GM19099 (cell line): ENCODE measurements around the gene LBHD1.

Experiments
- POLR2A ChIP-seq: IDR thresholded peaks from 3 replicates; pipeline ENCODE4 v1.6.1; 2011; ENCODE audit warnings: low read depth; ENCODE audit not compliant: insufficient read length; ENCODE audit errors: extremely low read depth

The LBHD1 gene

DNA sequence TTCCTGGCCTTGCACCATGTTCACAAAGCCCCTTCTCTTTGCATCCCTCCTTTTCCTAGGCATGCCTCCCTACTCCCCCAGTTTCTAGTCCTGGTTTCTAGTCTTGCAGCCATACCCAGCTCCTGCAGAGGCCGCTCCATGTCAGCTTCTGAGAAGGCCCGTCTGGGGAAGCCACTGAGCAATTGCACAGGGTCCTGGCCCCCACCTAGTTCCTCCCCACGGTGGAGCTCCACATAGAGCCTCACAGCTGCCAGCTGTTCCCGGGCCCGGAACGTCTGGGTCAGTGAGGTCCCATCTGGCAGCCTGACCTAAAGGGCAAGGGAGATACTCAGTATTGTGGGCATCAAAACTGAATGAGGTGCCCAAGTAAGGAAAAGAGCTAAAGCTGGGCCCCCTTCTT, 4.6 kb upstream of the LBHD1 start:
- TF ChIP-seq POLR2A: no peak

GRCh38 chr11:62673196-62673525, 1.1 kb upstream of the LBHD1 start:
- no peak for TF ChIP-seq POLR2A

- TF ChIP-seq POLR2A: no peak
These were observed 845 bp downstream of the LBHD1 start for GRCh38 chr11:62671236-62671607.

- TF ChIP-seq POLR2A: no peak
These were observed 2.5 kb downstream of the LBHD1 start for GRCh38 chr11:62669420-62670161.

- no peak for TF ChIP-seq POLR2A
These were observed 4.6 kb downstream of the LBHD1 start for GRCh38 chr11:62667460-62667859.

DNA sequence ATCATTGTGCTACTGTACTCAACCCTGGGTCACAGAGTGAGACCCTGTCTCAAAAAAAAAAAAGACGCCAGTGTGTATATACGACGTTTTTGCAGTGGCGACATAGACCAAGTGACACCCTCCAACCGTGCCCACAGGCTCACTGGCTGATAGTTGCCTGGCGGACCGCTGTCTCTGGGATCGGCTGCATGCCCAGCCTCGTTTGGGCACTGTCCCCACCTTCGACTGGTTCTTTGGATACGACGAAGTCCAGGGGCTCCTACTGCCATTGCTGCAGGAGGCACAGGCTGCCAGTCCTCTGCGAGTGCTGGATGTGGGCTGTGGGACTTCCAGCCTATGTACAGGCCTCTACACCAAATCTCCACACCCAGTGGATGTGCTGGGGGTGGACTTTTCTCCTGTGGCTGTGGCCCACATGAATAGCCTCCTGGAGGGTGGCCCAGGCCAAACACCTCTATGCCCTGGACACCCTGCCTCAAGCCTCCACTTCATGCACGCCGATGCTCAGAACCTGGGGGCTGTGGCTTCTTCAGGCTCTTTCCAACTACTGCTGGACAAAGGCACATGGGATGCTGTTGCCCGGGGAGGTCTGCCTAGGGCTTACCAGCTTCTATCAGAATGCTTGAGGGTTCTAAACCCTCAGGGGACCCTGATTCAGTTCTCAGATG, 5.7 kb downstream of the LBHD1 start:
- no peak for TF ChIP-seq POLR2A

DNA sequence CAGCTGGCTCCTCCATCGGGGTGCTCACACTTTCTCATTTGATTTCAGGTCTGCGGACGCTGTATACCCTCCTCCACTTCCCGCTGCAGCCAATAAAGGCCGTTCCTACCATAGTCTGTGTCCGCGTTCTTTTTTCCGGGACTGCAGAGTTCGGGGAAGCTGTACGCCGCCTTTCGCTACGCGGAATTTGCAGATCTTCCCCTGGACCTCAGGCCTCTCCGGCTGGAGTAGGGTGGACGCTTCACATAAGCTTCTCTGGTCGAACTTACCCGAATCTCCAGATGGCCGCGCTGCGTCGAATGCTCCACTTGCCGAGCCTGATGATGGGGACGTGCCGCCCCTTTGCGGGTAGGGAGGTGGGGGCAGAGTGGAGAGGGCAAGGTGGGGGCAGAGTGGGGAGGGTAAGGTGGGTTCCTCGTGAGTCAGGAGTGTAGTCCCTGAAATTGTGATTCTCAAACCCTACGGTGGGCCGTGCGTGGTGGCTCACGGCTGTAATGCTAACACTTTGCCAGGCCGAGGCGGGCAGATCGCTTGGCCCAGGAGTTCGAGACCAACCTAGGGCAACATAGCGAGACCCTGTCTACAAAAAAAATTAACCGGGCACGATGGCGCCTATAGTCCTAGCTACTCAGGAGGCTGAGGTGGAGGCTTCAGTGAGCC, 6.3 kb downstream of the LBHD1 start:
- TF ChIP-seq POLR2A: no peak

DNA sequence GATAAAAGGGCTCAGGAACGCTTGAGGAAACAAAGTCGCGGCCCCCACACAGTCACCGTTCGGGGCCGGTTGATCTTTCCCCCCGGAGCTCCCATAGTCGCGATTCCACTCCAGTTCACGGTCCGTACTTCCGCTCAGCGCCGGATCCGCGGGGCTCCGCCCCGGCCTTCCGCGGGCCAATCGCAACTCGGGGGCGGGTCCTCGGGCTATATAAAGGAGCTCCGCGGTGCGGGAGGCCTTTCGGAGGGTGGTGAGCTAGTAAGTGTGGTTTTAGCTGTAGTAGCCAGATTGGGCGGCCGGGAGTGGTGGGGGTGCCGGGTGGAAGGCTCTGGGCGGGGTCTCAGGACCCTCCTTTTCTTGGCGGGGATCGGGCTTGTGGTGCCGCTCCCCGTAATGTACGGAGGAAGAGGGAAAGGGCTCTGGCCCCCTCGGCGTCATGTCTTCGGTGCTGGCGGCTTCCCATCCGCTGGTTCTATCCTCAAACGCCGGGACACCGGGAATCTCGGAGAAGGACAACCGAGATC, 6.9 kb downstream of the LBHD1 start, which contains the start of the genes C11orf98 and CSKMT:
C11orf98 (minus strand) TSS at position 136 of the 524 bp plus-strand sequence; CDS start at position 95, 41 bp downstream.
CSKMT (plus strand) TSS at position 238 of the 524 bp plus-strand sequence. CDS start 568 bp downstream, outside the sequence.
- peak; percentile 99 for TF ChIP-seq POLR2A

GRCh38 chr11:62664405-62665074, 7.5 kb downstream of the LBHD1 start:
- TF ChIP-seq POLR2A: no peak

DNA sequence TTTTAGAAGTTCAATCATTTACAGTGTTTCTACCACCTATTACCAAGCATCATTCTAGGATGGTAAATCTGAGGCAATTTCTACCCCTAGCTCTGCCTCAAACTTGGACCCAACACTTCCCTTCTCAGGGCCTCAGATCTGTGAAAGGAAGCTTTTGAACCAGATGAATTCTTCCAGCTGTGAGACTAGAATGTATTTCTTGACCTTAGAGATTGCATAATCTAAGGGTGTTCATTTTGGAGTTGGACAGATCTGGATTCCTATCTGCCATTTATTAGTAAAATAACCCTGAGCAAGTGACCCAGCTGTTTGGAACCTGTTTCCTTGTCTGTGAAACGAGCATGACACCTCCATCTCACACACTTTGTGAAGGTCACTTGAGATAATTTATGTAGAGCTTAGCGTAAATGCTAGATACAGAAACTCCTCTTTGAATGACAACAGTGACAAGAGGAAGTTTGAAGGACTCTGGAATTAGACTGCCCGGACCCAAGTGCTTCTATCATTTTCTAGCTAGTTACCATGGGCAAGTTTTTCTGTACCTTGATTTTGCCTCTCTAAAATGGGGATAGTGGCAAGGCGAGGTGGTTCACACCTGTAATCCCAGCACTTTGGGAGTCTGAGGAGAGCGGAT, 15.2 kb downstream of the LBHD1 start:
- TF ChIP-seq POLR2A: no peak

- TF ChIP-seq POLR2A: no peak
These were observed 17.8 kb downstream of the LBHD1 start for GRCh38 chr11:62654297-62654696.

GRCh38 chr11:62652161-62653006, 19.7 kb downstream of the LBHD1 start:
- TF ChIP-seq POLR2A: no peak

GRCh38 chr11:62649486-62649885, 22.6 kb downstream of the LBHD1 start:
- no peak for TF ChIP-seq POLR2A

DNA sequence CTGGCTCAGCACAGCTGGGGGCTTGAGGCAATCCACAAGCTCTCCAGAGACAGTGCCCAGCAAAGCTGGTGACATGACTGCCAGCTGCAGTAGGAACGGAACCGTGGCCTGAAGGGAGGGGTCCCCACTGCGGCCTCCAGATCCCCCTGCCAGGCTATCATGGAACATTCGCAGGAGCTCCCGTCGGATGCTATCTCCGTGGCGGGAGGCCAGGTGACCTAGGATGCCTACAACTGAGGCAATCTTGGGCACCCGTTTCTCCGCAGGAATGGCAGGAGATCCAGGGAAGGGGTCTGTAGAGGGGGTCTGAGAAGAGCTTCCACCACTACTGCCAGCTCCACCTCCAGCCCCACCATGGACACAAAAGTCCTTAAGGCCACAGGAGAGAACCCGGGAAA, 23.1 kb downstream of the LBHD1 start:
- TF ChIP-seq POLR2A: no peak
